Measurements from ENCODE around the gene CASKIN1.
"Not testable (repeated sequence)": the region's sequence is repeated elsewhere in the genome, so short reads cannot be mapped to it uniquely, and the experiment has no call there.

The CASKIN1 gene

DNA sequence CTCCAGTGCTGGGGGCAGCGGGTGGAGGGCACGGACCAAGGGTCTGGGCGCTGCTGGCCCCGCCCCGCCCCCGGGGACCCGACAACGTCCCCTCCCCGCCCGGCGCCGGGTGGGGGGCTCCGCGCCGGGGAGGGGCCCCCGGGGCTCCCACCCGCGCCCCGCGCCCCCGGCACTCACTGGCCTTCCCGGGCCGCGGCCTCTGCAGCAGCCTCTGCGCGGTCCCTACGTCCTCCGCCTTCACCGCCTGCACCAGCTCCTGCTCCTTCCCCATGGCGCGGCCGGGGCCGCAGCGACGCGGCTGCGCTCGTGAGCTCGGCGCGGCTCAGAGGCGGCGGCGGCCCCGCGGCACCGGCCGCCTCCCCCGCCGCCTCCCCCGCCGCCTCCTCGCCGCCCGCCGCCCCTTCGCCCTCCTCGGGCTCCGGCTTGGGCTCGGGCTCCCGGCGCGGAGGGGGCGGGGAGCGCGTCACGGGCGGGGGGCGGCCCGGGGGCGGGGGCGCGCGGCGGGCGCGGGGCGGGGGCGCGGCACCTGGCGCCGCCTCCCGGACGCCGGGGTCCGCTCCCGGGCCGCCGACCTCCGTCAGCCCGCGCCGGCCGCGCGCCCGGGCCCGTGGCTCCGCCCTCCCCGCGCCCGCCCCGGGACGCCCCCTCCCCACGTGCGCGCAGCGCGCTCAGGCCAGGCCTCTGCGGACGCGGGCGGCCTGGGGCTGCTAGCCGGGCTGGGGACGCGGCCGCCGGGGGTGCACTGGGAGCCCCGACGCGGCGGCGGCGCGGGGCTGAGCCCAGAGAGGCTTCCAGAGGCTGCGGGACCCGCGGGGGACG, at the start of gene CASKIN1:
Gene CASKIN1, minus strand, starts transcription at position 444 of the 819 bp plus-strand sequence. Its CDS starts 173 bp downstream, at position 271.
- DNase-seq (ENCODE audit: low read depth) = no peak

- no peak for DNase-seq (ENCODE audit: low read depth)
These were observed 48.8 kb upstream of the CASKIN1 start for GRCh38 chr16:2244926-2245795.

DNA sequence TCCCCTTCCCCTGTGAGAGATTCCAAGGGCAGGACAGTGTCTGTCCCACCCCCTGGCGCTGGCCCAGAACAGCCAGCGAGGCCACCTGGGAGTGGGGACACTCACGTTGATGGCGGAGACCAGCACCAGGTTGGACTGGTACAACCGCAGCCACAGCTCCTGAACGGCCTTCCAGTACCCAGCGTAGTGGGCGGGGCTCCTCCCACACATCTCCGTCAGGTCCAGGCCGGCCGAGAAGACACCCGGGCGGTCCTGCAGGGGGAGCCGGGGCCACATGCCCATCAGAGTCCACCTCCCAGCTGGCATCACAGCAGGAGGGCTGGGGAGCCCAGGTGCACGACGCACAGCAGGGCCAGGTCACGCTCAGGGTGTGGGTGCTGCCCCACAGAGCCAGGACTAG, 47.9 kb upstream of the CASKIN1 start:
- no peak for DNase-seq (ENCODE audit: low read depth)

GRCh38 chr16:2243781-2244180, 47.4 kb upstream of the CASKIN1 start:
- DNase-seq (ENCODE audit: low read depth) = no peak

- no peak for DNase-seq (ENCODE audit: low read depth)
These were observed 46.7 kb upstream of the CASKIN1 start for GRCh38 chr16:2243031-2243528.

- DNase-seq (ENCODE audit: low read depth) = no peak
These were observed 46.2 kb upstream of the CASKIN1 start for GRCh38 chr16:2242598-2242997.

GRCh38 chr16:2240331-2240730, 43.9 kb upstream of the CASKIN1 start:
- not testable (repeated sequence) for DNase-seq (ENCODE audit: low read depth)

DNA sequence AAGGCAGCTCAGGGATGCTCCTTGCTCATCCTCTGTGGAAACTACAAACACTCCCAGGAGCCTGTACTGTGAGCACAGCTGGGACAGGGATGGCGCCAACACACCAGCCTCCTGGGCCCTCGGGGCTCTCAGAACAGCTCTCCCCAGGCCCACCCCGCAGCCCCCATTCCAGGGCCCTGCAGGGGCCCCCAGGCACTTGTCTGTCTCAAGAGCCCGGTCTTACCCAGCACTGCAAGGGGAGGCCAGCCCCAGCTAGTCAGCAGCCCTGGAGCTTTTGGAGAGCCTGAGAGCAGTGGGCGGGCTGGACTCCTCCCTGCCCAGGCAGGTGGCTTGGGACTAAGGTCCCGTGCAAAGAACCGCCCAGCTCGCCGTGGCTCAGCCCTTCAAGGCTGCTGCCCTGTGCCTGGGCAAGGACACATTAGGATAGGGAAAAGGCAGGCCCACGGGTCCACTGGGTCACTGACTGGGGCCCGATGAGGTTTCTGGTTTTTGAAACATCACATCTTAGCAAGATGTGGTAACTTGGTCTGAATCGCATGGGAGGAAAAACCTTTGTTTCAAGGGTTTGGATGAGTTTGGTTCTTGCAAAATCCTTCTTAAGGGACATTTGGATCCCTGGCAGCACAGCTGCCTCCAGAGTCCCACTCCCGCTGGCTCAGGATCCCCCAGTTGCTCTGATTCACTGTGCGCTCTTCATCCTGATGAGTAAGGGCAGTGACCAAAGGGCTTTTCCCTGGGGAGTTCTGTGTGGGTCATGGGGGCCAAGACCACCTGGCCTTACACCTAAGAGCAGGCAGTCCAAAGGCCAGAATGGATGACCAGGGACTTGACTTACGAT, 42.7 kb upstream of the CASKIN1 start:
- no peak for DNase-seq (ENCODE audit: low read depth)

- DNase-seq (ENCODE audit: low read depth) = no peak
These were observed 41.9 kb upstream of the CASKIN1 start for GRCh38 chr16:2238150-2238837.

- DNase-seq (ENCODE audit: low read depth) = no peak
These were observed 41.2 kb upstream of the CASKIN1 start for GRCh38 chr16:2237493-2238149.

- DNase-seq (ENCODE audit: low read depth) = no peak
These were observed 40.7 kb upstream of the CASKIN1 start for GRCh38 chr16:2237102-2237482.

GRCh38 chr16:2236337-2237101, 40.1 kb upstream of the CASKIN1 start, which contains the start of gene DNASE1L2:
DNASE1L2 (plus strand) TSS chr16:2236444; CDS start chr16:2236817, 373 bp downstream.
- DNase-seq (ENCODE audit: low read depth) = no peak

GRCh38 chr16:2235695-2236336, 39.4 kb upstream of the CASKIN1 start:
- no peak for DNase-seq (ENCODE audit: low read depth)

- no peak for DNase-seq (ENCODE audit: low read depth)
These were observed 38.8 kb upstream of the CASKIN1 start for GRCh38 chr16:2235234-2235651.

DNA sequence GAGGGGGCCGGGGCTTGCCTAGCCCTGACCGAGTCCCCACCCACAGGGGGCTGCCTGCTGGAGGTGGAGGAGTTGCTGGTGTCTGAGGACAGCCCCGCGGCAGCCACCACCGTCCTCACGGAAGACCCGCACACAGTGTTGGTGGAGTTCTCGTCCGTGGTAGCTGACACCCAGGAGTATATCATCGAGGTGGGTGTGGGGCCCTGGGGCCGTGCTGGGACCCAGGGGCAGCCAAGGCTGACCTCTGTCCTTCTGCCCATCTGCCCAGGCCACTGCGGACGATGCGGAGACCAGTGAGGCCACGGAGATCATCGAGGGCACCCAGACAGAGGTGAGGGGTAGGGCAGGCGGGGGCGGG, 38.4 kb upstream of the CASKIN1 start:
- no peak for DNase-seq (ENCODE audit: low read depth)

DNA sequence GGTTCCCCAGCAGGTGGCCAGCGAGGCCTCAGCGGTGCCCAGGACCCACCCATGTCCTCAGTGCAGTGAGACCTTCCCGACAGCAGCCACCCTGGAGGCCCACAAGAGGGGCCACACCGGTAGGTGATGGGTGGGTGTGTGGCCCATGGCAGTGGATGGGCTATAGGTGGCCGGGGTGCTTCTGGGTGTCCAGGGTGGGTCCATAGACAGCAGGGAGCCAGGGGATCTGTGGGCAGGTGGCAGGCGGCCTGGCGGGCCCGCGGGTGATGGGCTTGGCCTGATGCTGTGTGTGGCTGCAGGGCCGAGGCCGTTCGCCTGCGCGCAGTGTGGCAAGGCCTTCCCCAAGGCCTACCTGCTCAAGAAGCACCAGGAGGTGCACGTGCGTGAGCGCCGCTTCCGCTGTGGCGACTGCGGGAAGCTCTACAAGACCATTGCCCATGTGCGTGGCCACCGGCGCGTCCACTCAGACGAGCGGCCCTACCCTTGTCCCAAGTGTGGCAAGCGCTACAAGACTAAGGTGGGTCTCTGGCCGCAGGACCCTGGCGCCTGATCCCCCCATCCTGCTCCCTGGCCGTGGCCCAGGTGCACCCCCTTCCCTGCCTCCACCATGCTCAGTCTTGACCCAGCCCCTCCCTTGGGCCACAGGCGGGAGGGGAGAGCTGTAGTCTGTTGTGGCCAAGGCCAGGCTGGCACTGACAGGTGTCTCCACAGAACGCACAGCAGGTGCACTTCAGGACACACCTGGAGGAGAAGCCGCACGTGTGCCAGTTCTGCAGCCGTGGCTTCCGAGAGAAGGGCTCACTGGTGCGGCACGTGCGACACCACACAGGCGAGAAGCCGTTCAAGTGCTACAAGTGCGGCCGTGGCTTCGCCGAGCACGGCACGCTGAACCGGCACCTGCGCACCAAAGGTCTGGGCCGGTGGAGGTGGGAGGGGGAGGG, 37.7 kb upstream of the CASKIN1 start:
- DNase-seq (ENCODE audit: low read depth) = no peak

GRCh38 chr16:2233046-2233775, 36.8 kb upstream of the CASKIN1 start:
- DNase-seq (ENCODE audit: low read depth) = no peak

Measured in stromal cell of bone marrow (primary cell).